Activated CD4-positive, CD25-positive, alpha-beta regulatory T cell (primary cell): ENCODE measurements around the gene RBM33.
A peak's percentile ranks its signal among the peaks of the same experiment; 100 is the strongest.

Experiments
- DNase-seq, 4 experiments: peaks; one replicate each; lab custom pipeline; 2025; lab: John Stamatoyannopoulos, UW

Gene RBM33

DNA sequence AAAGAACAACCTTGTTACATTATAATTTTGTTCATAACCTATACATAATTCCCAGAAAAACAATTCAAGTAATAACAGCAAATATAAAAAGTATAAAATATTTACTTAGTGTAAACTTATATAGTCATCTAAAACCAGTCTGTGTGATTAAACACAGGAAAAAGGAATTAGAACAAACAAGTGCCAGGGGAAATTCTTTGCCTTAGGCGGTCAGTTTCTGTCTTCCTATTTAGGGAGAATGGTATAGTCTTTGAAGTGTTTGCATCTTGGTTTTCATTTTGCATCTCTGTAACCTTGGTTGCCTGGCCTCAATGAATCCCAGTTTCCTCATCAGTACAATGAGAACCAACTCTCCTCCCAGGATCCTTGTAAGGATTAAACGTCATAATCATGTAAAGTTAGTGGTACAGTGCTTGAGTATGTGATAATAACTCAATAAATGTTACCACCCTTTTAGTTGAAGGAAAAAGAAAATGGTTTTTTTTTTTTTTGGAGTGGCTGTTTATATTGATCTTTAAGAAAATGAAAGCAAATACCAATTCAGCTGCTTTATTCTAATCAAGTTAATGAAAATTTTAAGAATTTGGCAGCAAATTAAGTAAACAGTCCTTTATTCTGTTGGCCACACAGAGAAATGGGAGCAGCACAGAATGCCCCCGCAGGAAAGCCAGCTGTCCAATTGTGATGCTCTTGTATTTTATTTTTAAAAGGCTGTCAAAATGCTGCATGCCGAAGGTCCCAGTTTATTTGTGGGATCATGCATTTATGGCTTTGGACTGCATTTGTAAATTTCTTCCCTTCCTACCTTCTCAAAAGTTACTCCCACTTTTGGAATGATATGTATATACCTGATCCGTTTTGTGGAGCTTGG lies 106.0 kb downstream of the RBM33 start:
- no peak for DNase-seq

DNA sequence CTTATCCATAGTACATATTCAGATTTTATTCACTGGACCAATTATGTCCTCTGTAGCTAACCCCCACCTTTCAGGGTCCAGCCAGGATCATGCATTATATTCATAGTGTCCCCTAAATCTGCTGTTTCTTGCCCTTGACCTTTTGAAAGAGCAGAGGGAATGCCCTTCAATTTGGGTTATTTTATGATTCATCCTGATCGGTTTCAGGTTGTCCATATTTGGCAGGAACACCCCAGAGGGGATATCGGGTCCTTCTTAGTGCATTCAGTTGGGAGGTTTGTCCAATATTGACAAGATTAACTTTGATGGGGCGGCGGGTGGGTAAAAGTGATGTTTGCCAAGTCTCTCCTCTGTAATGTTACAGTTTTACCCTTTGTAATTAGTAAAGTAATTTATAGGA lies 106.9 kb downstream of the RBM33 start:
- DNase-seq, result no peak

DNA sequence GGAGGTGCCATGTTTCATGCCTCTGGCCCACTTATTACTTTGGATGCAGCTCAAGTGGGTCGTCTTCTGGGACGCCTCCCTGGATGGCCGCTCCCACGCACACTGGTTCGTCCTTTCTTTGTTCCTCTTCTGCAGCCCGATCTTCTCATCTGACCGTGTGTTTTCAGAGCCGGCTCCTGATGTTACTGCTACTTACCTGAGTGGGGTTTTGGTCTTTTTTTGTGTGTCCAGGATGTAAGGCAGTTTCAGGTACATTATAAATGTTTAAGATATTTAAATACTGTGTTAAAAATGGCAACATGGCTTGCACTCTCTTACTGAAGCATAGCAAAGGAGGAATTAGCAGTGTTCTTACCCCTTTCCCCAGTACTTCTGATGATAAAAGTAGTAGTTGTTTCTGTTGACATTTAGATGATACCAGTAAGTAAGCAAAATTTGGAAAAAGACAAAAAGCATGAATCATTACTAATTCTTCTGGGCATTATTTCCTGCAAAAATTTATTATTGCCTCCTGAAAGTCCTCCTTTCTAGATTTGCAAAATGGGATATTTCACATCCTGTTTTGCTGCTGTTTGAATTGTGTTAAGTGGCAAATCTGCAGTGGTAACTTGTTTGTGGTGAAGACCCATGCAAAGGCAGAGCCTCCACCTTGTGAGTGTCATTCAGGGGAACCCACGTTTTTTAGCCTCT lies 108.4 kb downstream of the RBM33 start:
- DNase-seq, result no peak

DNA sequence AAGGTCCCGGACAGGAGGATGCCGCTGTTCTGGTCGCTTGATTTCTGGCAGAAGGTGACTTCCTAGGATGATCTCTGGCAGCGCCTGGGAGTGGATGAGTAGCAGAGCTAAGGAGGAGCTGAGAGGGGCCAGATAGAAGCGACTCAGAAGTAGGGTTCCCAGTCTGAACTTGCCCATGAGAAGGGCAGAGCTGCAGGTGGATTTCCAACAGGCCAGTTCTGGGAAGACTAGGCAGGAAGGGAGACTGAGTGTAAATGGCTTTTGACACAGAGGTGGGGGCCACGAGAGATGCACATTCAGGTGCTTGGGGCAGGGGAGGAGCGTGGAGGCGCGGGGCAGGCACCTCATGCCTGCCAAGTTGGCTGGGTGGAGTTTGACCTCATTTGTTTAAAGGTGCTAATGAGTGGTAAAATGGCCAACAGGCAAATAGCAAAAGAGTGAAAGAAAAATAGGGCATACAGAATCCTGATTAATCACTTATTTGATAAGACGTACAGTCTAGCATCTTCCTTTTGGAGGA lies 109.0 kb downstream of the RBM33 start:
- DNase-seq, result no peak

DNA sequence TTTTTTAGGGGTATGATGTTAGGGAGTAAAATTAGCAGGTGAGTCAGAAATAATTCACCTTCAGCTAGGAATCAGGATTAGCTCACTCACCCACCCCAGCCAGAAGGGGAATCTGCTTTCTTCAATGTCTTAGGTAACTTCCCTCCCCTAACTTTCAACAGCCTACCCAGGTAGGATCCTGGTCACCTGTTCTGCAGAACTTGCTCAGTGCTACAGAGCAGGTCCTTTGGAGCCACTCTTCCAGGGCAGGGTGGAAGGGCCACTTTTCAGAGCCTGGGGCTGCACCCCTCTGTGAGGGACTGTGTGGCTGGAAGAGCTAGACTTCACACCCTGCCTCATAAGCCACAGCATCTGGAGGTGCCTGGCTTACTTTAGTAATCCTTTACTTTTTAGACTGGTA lies 109.7 kb downstream of the RBM33 start:
- no peak for DNase-seq

DNA sequence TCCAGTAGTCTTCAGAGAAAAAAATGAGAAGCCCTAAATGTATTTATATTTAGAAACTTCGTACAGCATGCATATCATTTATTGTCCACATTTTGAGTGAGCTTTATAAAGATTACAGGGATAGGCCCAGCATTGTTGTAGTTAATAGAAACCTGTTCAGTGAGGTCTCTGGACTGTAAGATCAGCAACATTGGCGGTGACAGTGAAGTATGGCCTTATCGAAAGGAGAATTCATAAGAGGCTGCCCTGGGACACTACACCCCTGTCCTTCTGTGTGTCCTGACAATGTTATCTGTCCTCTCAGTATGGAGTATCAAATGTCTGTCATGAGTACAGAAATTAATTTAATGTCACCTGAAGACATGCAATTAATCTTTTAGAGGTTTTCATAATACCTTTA lies 110.6 kb downstream of the RBM33 start:
- no peak for DNase-seq

DNA sequence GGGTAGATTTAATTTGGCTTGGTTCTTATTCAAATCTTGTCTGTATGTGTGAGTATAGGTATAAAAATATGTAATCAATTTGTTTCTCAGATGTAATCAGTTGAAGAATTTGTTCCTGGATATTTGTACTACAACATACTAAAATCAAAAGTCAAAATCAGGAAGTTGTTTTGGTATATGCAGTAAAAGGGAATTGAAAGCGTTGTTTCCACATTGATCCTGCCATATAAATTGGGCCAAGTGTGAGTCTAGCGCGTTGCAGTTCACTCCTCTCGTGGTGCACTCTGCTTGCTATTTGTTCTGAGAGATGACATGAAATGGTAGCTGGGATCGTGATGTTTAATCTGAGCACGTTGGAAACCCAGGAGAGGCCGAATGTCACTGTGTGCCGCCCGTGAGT lies 111.9 kb downstream of the RBM33 start:
- DNase-seq, result no peak

DNA sequence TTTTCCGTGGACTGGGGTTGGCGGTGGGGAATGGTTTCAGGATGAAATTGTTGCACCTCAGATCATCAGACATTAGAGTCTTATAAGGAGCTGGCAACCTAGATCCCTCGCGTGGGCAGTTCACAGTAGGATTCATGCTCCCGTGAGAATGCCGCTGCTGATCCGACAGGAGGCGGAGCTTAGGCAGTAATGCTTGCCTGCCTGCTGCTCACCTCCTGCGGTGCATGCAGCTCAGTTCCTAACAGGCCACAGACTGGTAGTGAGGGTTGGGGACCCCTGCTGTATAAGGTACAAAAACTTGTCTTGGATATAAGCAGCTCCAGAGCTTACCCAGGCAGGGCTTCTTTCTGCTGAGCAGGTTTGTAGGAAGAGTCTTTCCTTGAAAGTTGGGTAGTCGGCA lies 113.9 kb downstream of the RBM33 start:
- DNase-seq, result no peak

DNA sequence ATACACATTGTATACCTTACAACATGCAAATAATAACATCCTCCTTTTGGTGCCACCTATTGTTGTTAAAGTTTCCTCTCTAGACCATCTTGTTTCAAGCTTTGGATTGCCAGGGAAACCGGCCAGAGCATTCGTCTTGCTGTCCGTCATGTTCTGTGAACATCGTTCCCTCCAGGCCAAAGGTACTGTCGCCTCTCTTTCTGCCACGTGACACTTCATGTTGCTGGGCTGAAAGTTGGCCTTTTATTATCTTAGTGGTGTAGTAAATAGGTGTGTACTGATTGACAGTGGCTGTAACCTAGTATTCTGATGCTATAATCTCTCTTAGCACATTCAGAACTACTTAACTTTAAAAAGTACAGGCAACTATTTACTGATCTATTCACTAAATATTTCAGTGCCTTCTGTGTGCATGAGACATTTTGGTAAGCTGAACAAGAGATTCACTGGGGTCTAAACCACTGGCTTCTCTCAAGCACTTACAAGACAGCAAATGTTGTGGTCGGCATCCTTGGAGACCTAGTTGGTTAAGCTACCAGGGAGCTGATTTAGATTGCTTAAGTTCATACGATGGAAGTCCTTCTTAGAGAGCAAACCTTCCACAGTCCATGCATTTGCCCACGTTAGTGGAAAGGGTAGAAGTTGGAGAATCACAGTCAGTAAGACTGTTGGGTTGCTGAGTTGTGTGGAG lies 115.4 kb downstream of the RBM33 start:
- no peak for DNase-seq

DNA sequence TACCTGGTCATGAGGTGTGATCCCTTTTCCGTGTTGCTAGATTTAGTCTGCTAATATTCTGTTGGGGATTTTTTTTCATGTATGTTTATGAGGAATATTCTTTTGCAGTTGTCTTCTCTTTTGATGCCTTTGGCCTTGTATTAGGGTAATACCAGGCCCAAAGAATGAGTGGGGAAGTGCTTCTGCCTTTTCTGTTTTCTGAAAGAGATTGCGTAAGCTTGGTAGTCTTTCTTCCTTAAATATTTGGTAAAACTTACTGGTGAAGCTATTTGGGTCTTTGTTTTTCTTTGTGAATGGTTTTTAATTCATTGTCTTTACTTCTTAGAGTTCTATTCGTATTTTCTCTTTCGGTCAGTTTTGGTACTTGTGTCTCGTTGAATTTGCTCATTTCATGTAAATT lies 116.7 kb downstream of the RBM33 start:
- no peak for DNase-seq

DNA sequence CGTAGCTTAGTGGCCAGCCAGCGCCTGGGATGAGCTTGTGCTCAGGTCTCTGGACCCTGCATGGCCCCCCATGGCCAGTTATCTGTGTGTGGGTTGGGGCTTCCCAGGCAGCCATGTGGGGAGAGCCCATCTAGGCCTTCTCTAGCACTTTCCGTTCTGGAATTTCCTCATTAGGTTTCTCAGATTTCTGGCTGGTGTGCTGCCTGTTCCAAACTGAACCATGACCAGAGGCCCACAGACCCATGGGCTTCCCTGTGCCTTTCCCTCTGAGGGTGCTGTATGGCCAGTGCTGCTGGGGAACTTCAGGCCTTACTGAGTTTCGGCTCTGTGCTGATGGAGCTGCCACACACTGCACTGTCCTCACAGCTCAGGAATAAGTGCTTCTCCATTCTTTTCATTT lies 117.6 kb downstream of the RBM33 start:
- no peak for DNase-seq

DNA sequence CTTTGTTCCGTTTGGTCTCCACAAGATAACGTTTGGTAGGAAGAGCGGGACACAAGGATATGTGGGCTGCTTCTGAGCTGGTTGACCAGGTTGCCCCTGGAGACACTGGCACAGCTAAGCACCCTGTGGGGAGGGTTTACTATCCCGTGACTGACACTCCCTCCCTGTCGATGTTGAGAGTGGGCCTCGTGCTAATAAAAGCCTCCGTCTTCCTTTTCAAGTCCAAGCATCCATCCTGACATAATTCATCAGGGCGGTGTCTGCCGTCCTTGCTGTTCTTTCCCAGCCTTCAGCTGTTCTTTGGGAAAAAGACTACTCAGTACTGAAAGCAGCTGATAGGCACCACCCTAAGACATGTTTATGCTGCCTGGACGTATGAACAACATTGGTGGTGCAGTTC lies 118.2 kb downstream of the RBM33 start:
- DNase-seq, result no peak

DNA sequence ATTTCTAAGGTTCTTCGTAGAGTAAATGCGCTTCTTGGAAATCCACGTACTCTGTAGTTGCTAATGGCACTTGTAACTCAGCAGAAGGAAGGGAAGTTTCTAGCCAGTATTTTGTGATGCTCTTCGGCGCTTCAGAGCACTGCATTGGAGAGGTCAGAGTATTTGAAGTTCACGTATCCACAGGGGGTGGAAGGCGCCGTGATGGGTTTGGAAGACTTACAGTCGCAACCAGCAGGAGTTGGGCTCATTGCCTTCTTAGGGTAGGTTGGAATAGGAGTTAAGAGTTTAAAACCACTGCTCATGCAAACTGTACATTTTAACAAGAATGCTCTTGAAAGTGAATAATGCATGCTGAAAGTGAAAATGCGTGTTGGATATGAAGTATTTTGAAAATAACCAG lies 118.7 kb downstream of the RBM33 start:
- no peak for DNase-seq

DNA sequence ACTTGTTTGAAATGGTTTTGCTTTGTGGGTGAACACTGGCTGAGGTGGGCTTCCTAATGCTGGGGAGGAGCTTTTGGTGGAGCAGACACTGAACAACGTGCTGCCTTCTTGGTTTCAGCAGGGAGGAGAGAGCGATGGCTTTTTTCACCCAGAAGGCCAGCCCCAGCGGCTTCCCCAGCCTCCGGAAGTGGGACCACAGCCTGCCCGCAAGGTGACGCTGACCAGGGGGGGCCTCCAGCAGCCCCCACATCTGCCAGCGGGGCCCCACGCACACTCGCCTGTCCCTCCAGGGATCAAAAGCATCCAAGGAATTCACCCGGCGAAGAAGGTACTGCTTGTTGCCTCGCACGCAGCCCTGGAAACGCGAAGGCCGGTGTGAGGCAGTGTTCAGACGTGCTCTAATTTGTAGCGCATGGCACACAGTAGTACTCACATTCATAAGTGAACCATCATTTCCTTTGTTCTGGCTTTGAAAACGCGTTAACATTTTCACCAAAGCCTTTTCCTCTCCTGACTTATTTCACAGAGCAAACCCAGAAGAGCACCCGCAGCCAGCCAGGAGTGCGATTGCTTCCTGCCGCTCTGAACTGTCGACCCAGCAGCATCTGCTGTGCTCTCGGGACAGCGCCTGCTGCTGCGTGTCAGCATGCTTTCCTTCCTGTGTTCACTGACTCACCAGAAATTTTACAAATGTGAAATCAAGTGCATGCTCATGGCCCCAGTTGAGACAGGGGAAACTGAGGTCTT lies 119.4 kb downstream of the RBM33 start:
- peak in 1 of 4 experiments; percentile 17 for DNase-seq

DNA sequence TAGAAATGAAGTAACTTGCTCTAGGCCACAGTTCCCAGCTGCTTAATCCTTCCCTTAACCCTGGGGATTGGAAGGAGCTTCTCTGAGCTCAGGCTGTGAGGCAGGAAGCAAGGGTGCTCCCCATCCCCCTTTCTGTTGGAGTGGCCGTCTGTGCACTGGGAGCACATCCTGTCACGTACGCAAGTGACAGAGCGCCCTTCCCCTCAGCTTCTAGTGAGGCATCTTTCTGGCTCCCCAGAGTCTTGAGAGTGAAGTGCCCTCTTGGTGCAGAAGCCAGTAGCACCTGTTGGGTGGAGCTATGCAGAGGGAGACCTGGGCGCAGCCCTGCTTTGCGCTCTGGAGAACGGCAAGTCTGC lies 120.0 kb downstream of the RBM33 start:
- no peak for DNase-seq

DNA sequence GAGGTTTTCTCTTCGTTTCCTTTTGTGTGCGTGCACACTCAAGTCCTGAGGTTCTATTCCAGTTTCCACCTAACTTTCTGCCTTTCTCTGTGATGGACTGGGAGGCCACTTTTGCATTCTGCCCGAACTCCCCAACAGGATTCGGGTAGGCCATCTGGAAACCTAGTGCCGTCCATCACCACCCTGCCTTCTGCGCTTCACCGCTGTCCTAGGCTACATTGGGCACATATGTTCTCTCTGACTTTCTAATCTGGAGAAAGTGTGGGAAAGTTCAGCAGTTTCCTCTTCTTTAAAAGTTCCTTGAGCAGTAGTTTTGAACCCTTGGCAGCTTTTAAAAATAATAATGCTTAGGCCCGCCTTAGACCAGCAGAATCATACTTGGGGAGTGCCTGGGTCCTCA lies 121.0 kb downstream of the RBM33 start:
- no peak for DNase-seq

DNA sequence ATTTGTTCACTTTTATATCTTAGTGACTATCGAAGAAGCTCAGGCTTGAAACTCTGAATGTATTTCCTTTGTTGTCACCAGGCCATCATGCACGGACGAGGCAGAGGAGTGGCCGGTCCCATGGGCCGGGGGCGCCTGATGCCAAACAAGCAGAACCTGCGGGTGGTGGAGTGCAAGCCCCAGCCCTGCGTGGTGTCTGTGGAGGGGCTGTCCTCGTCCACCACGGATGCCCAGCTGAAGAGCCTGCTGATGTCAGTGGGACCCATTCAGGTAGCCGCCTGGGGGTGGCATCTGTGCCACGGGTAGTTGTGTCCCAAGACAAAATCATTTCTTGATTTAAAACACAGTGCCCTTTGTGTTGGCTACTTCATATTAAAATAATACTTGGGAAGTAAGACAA lies 121.9 kb downstream of the RBM33 start:
- no peak for DNase-seq

DNA sequence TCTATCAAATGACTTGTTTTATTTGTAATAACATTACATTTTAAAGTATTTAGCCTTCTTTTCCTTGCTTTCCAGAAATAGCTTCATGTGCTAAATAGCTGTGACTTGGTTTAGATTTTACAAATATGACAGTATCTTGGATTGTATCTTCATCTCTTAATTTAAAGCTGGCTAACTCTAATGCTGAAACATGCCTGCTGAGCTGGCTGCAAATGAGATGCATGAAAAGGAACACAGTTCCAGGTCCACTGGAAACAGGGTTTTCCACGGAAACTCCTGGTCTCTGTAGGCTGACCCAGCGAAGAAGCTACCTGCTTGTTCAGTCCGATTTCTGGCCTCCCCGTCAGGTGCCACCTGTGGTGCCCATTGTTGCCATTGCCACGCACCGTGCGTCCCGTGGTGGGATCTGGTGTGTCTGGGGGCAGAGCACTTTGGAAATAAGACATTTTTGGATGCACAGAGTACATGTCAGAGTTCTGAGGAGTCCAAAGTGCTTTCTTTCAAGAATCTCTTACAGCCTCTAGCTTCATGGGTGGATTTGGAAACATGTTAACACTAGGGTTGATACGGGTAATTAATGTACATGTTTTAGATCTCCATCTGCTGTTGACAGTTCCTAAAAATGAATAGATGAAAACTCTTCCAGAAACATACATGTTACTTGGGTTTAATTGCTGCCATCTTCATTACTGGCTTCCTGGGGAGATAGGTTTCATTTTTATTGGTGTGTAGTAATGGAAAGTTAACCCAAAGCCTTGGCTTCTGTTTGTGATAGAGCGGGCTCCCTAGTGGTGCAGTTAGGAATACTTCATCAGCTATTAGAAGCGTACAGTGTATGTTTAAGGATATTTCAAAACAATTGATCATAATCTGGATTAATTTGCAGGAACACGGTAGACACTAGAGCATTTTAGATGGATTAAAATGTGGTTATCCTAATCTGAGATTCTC lies 122.8 kb downstream of the RBM33 start:
- no peak for DNase-seq

DNA sequence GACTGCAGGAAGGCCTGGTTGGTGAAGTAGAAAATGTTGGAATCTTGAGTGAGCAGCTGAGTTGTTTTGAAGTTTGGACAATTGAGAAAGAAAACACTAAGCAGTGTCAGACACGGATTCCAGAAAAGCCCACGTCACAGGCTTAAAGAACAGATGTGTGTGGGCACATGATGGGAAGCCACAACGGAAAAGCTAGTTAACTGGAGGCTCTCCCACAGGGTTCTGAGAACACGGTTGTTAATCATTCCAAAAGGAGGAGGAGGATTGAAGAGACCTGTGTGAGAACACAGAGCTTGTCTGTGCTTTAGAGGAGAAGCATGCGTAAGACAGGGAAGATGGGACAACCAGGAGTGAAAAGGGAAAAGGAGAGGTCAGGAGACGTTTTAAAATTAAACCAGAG lies 125.2 kb downstream of the RBM33 start:
- DNase-seq, result no peak

DNA sequence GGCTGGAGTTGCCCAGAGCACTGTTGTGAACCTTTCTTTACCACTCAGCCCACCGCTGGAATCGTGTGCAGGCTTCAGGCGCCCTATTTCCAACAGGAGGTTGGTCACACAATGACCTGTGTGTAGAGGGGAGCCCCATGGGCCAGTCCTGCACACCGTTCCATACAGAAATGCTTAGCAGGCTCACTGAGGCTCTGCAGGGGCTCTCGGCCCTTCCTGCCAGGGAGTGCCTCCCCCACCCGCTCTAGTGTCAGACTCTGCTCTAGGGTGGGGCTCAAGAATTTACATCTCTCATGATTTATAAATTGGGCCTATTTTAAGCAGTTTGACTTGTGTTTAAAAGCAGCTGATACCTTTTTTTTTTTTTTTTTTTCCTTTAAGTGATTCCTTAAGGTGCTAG lies 125.8 kb downstream of the RBM33 start:
- DNase-seq, result no peak

DNA sequence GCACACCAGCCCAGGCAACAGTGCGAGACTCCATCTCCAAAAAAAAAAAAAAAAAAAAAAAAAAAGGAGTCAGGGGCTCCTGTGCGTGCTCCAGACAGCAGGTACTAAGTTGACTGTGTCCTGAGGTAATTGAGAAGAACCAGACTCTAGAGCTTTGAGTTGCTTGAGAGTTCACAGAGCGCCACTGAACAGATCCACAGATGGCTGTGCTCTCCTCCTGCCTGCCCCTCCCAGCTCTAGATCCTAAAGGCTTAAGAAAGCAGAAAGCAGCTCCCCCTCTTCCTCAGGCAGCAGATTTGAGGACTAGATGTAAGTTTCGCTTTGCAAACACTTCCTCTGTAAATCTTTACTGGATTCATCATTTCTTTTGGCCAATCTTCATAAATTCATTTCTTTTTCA lies 129.1 kb downstream of the RBM33 start:
- DNase-seq, result no peak
